Lower leg skin (tissue), 3 donors: ENCODE results near the gene ENSA.

ENCODE experiments used
- CTCF ChIP-seq, 3 donors: fragments of 450-650 bp; IDR thresholded peaks; one replicate each; pipeline ENCODE4 v1.5.1; 2016; ENCODE audit warnings: antibody characterized with exemption in 3 of 3, mild to moderate bottlenecking in 3 of 3, moderate library complexity in 2 of 3
- POLR2A ChIP-seq, 2 donors: fragments of 450-650 bp; IDR thresholded peaks; one replicate each; pipeline ENCODE4 v1.6.1; 2016 to 2017; ENCODE audit warnings: antibody characterized with exemption in 2 of 2, mild to moderate bottlenecking in 1 of 2, moderate library complexity in 1 of 2

GRCh38 chr1:150621497-150622302 lies 7.7 kb downstream of the ENSA start:
- TF ChIP-seq POLR2A (IDR thresholded peaks at IDR 0.05): no peak
- peak in 1 of 3 donors; percentile 28 for TF ChIP-seq CTCF (IDR thresholded peaks at IDR 0.05)
